ENCODE results near the gene AKNAD1. TPM values are rescaled to one million over a fixed set of nuclear protein-coding genes. Genes with fewer than 3 reads are reported as not detected.
A peak's percentile ranks its signal among the peaks of the same experiment; 100 is the strongest.

AKNAD1 gene
- total and polyA plus RNA-seq, 2 of the 8 experiments (the other 6 are each of a cell fraction or from before 2014, with no cell fraction given): not detected

GRCh38 chr1:108828074-108828961, 28.6 kb downstream of the AKNAD1 start (continued):
- TF ChIP-seq CTCF (IDR thresholded peaks at IDR 0.05; ENCODE audit: control extremely low read depth in 1 of 3, insufficient read depth in 1 of 3, low read depth in 1 of 3, low read length in 3 of 3) (peak; percentile 74 to 88 (median 76)), MAX (IDR thresholded peaks at IDR 0.05) (peak; percentile 81), SIRT6 (IDR thresholded peaks at IDR 0.05; ENCODE audit: low read length) (no peak)
